Measurements from ENCODE around the gene SEC14L6.

GRCh38 chr22:30531651-30532608, 14.6 kb downstream of the SEC14L6 start:
- TF ChIP-seq CTCF (IDR thresholded peaks at IDR 0.05; ENCODE audit: insufficient read depth, low read length, poor library complexity, severe bottlenecking) (no peak), EZH2phosphoT487 (conservative IDR thresholded peaks at IDR 0.05; ENCODE audit: low read length) (no peak)
